ENCODE data around the gene PLA2G6. TPM values are rescaled to one million over a fixed set of nuclear protein-coding genes. Genes with fewer than 3 reads are reported as not detected.

The PLA2G6 gene
- total and polyA plus RNA-seq, 4 donors, result 8.8 to 74.1 (median 25.4) TPM

GRCh38 chr22:38110008-38110862 is 71.4 kb downstream of the PLA2G6 start, which contains the start of gene BAIAP2L2:
Gene BAIAP2L2 (minus strand): TSS chr22:38110684. CDS start chr22:38110525, 159 bp downstream.
- Histone ChIP-seq H3K4me3 (ENCODE audit: low read length in 2 of 2) (no peak within 1 kb of the TSS), H3K9me3 (ENCODE audit: control insufficient read depth, low read length) (no peaks in the 10 kb centered on the region), H3K4me1 (ENCODE audit: control insufficient read depth in 1 of 2, insufficient read depth in 2 of 2, low read length in 2 of 2) (no peaks in the 10 kb centered on the region), H3K36me3 (ENCODE audit: control insufficient read depth in 1 of 2, insufficient read depth in 2 of 2, low read length in 1 of 2) (no peaks in the 10 kb centered on the region), H3K27me3 (ENCODE audit: control insufficient read depth in 1 of 2, insufficient read depth in 2 of 2, low read length in 1 of 2) (no peaks in the 10 kb centered on the region), H3K27ac (ENCODE audit: low read depth in 1 of 2, low read length in 2 of 2) (no peak within 1 kb of the TSS)
- WGBS, 2 donors, result 83 to 90% methylated on average over 19 of the region's 19 CpGs
- ATAC-seq (ENCODE audit: low FRiP score), result no peak
- intact Hi-C loops (cut with DNase I), result loop anchor here in 1 of 2 donors (5.0 kb wide), 1 partner anchor 72 kb away; the partner anchor contains the start of gene PLA2G6
- DNase-seq, result peak in 1 of 2 donors; percentile 71

GRCh38 chr22:38109371-38110001 is 72.1 kb downstream of the PLA2G6 start:
- intact Hi-C loops (cut with DNase I), result loop anchor here in 1 of 2 donors (5.0 kb wide), 1 partner anchor 73 kb away; the partner anchor contains the start of gene PLA2G6
- DNase-seq (peak; percentile 46 to 69), ATAC-seq (ENCODE audit: low FRiP score) (no peak)
- no peaks in the 10 kb centered on the region for H3K36me3 ChIP-seq (ENCODE audit: control insufficient read depth in 1 of 2, insufficient read depth in 2 of 2, low read length in 1 of 2)
- no peaks in the 10 kb centered on the region for H3K27me3 ChIP-seq (ENCODE audit: control insufficient read depth in 1 of 2, insufficient read depth in 2 of 2, low read length in 1 of 2)
- H3K4me3 ChIP-seq (ENCODE audit: low read length in 2 of 2), result no peak overlapping the region
- 73 to 84% methylated on average over 19 to 22 of the region's 22 CpGs for WGBS, 2 donors
- no peak overlapping the region for H3K27ac ChIP-seq (ENCODE audit: low read depth in 1 of 2, low read length in 2 of 2)
- H3K4me1 ChIP-seq (ENCODE audit: control insufficient read depth in 1 of 2, insufficient read depth in 2 of 2, low read length in 2 of 2), result no peaks in the 10 kb centered on the region
- H3K9me3 ChIP-seq (ENCODE audit: control insufficient read depth, low read length), result no peaks in the 10 kb centered on the region

- Histone ChIP-seq H3K27ac (ENCODE audit: low read depth in 1 of 2, low read length in 2 of 2) (no peak overlapping the region), H3K36me3 (ENCODE audit: control insufficient read depth in 1 of 2, insufficient read depth in 2 of 2, low read length in 1 of 2) (no peaks in the 10 kb centered on the region), H3K4me3 (ENCODE audit: low read length in 2 of 2) (no peak overlapping the region), H3K9me3 (ENCODE audit: control insufficient read depth, low read length) (no peaks in the 10 kb centered on the region), H3K4me1 (ENCODE audit: control insufficient read depth in 1 of 2, insufficient read depth in 2 of 2, low read length in 2 of 2) (no peaks in the 10 kb centered on the region), H3K27me3 (ENCODE audit: control insufficient read depth in 1 of 2, insufficient read depth in 2 of 2, low read length in 1 of 2) (no peaks in the 10 kb centered on the region)
- ATAC-seq (ENCODE audit: low FRiP score) (no peak), DNase-seq (peak; percentile 38 to 49)
- intact Hi-C loops (cut with DNase I), result no loop called here
- WGBS, 2 donors, result 89 to 91% methylated on average over 15 of the region's 15 CpGs
Observed at GRCh38 chr22:38108561-38109319, 72.9 kb downstream of the PLA2G6 start.

GRCh38 chr22:38107692-38108515 is 73.7 kb downstream of the PLA2G6 start:
- no peak overlapping the region for H3K4me3 ChIP-seq (ENCODE audit: low read length in 2 of 2)
- intact Hi-C loops (cut with DNase I), result no loop called here
- no peaks in the 10 kb centered on the region for H3K4me1 ChIP-seq (ENCODE audit: control insufficient read depth in 1 of 2, insufficient read depth in 2 of 2, low read length in 2 of 2)
- H3K27me3 ChIP-seq (ENCODE audit: control insufficient read depth in 1 of 2, insufficient read depth in 2 of 2, low read length in 1 of 2), result no peaks in the 10 kb centered on the region
- H3K9me3 ChIP-seq (ENCODE audit: control insufficient read depth, low read length), result no peaks in the 10 kb centered on the region
- ATAC-seq (ENCODE audit: low FRiP score), result no peak
- 50 to 55% methylated on average over 17 of the region's 17 CpGs for WGBS, 2 donors
- DNase-seq, result peak; percentile 49 to 72
- no peak overlapping the region for H3K27ac ChIP-seq (ENCODE audit: low read depth in 1 of 2, low read length in 2 of 2)
- H3K36me3 ChIP-seq (ENCODE audit: control insufficient read depth in 1 of 2, insufficient read depth in 2 of 2, low read length in 1 of 2), result no peaks in the 10 kb centered on the region

GRCh38 chr22:38106814-38107578 is 74.6 kb downstream of the PLA2G6 start:
- Histone ChIP-seq H3K9me3 (ENCODE audit: control insufficient read depth, low read length) (no peaks in the 10 kb centered on the region), H3K4me1 (ENCODE audit: control insufficient read depth in 1 of 2, insufficient read depth in 2 of 2, low read length in 2 of 2) (no peaks in the 10 kb centered on the region), H3K36me3 (ENCODE audit: control insufficient read depth in 1 of 2, insufficient read depth in 2 of 2, low read length in 1 of 2) (no peaks in the 10 kb centered on the region), H3K27me3 (ENCODE audit: control insufficient read depth in 1 of 2, insufficient read depth in 2 of 2, low read length in 1 of 2) (no peaks in the 10 kb centered on the region), H3K27ac (ENCODE audit: low read depth in 1 of 2, low read length in 2 of 2) (no peak overlapping the region), H3K4me3 (ENCODE audit: low read length in 2 of 2) (no peak overlapping the region)
- ATAC-seq (ENCODE audit: low FRiP score) (no peak), DNase-seq (peak; percentile 29 to 71)
- intact Hi-C loops (cut with DNase I), result no loop called here
- WGBS, 2 donors, result 76 to 80% methylated on average over 17 of the region's 17 CpGs

GRCh38 chr22:38104084-38104483 is 77.5 kb downstream of the PLA2G6 start:
- no peaks in the 10 kb centered on the region for H3K4me1 ChIP-seq (ENCODE audit: control insufficient read depth in 1 of 2, insufficient read depth in 2 of 2, low read length in 2 of 2)
- intact Hi-C loops (cut with DNase I), result no loop called here
- 82 to 85% methylated on average over 6 of the region's 6 CpGs for WGBS, 2 donors
- H3K4me3 ChIP-seq (ENCODE audit: low read length in 2 of 2), result no peak overlapping the region
- H3K9me3 ChIP-seq (ENCODE audit: control insufficient read depth, low read length), result no peaks in the 10 kb centered on the region
- no peaks in the 10 kb centered on the region for H3K36me3 ChIP-seq (ENCODE audit: control insufficient read depth in 1 of 2, insufficient read depth in 2 of 2, low read length in 1 of 2)
- ATAC-seq (ENCODE audit: low FRiP score), result no peak
- H3K27me3 ChIP-seq (ENCODE audit: control insufficient read depth in 1 of 2, insufficient read depth in 2 of 2, low read length in 1 of 2), result no peaks in the 10 kb centered on the region
- peak in 1 of 2 donors; percentile 26 for DNase-seq
- H3K27ac ChIP-seq (ENCODE audit: low read depth in 1 of 2, low read length in 2 of 2), result no peak overlapping the region

GRCh38 chr22:38103641-38104040 is 78.0 kb downstream of the PLA2G6 start:
- WGBS, 2 donors, result 62 to 71% methylated on average over 8 of the region's 8 CpGs

More at GRCh38 chr22:38103641-38104040, 78.0 kb downstream of the PLA2G6 start:
- Histone ChIP-seq H3K9me3 (ENCODE audit: control insufficient read depth, low read length) (no peaks in the 10 kb centered on the region), H3K4me3 (ENCODE audit: low read length in 2 of 2) (no peak overlapping the region), H3K27ac (ENCODE audit: low read depth in 1 of 2, low read length in 2 of 2) (no peak overlapping the region), H3K4me1 (ENCODE audit: control insufficient read depth in 1 of 2, insufficient read depth in 2 of 2, low read length in 2 of 2) (no peaks in the 10 kb centered on the region), H3K27me3 (ENCODE audit: control insufficient read depth in 1 of 2, insufficient read depth in 2 of 2, low read length in 1 of 2) (no peaks in the 10 kb centered on the region), H3K36me3 (ENCODE audit: control insufficient read depth in 1 of 2, insufficient read depth in 2 of 2, low read length in 1 of 2) (no peaks in the 10 kb centered on the region)
- DNase-seq (no peak), ATAC-seq (ENCODE audit: low FRiP score) (no peak)
- intact Hi-C loops (cut with DNase I), result no loop called here

Data from aorta (tissue), 5 donors.